HG02798 (cell line): ENCODE data around the gene PTGDR.

ENCODE experiments used
- ATAC-seq: cut with Tn5 transposase; IDR thresholded peaks from one replicate; pipeline ENCODE4 v1.9.1; 2021; ENCODE audit warnings: mild to moderate bottlenecking; ENCODE audit not compliant: unreplicated experiment, poor library complexity

PTGDR gene, protein sequence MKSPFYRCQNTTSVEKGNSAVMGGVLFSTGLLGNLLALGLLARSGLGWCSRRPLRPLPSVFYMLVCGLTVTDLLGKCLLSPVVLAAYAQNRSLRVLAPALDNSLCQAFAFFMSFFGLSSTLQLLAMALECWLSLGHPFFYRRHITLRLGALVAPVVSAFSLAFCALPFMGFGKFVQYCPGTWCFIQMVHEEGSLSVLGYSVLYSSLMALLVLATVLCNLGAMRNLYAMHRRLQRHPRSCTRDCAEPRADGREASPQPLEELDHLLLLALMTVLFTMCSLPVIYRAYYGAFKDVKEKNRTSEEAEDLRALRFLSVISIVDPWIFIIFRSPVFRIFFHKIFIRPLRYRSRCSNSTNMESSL

DNA sequence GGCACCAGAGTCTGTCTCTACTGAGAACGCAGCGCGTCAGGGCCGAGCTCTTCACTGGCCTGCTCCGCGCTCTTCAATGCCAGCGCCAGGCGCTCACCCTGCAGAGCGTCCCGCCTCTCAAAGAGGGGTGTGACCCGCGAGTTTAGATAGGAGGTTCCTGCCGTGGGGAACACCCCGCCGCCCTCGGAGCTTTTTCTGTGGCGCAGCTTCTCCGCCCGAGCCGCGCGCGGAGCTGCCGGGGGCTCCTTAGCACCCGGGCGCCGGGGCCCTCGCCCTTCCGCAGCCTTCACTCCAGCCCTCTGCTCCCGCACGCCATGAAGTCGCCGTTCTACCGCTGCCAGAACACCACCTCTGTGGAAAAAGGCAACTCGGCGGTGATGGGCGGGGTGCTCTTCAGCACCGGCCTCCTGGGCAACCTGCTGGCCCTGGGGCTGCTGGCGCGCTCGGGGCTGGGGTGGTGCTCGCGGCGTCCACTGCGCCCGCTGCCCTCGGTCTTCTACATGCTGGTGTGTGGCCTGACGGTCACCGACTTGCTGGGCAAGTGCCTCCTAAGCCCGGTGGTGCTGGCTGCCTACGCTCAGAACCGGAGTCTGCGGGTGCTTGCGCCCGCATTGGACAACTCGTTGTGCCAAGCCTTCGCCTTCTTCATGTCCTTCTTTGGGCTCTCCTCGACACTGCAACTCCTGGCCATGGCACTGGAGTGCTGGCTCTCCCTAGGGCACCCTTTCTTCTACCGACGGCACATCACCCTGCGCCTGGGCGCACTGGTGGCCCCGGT lies at the start of gene PTGDR:
Gene PTGDR, plus strand, starts transcription at position 198 of the 778 bp plus-strand sequence. Its CDS starts 117 bp downstream, at position 315.
- no peak for ATAC-seq

DNA sequence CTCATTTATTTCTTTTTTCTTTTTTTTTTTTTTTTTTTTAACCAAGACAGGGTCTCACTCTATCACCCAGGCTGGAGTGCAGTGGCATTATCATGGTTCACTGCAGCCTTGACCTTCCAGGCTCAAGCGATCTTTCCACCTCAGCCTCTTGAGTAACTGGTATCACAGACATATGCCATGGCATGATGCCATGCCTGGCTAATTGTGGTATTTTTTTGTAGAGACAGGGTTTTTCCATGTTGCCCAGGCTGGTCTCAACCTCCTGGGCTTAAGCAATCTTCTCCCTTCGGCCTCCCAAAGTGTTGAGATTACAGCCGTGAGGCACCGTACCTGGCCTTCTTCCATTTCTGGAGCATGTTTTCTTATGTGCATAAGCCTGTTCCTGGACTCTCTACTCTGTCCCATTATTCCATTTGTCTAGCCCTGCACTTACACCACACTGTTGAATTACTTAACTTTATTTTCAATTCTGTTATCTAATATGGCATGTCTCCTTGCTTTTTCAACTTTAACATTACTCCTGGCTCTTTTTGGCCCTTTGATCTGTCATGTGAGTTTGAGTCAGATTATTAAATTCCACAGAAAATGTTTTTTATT lies 47.9 kb upstream of the PTGDR start:
- no peak for ATAC-seq

DNA sequence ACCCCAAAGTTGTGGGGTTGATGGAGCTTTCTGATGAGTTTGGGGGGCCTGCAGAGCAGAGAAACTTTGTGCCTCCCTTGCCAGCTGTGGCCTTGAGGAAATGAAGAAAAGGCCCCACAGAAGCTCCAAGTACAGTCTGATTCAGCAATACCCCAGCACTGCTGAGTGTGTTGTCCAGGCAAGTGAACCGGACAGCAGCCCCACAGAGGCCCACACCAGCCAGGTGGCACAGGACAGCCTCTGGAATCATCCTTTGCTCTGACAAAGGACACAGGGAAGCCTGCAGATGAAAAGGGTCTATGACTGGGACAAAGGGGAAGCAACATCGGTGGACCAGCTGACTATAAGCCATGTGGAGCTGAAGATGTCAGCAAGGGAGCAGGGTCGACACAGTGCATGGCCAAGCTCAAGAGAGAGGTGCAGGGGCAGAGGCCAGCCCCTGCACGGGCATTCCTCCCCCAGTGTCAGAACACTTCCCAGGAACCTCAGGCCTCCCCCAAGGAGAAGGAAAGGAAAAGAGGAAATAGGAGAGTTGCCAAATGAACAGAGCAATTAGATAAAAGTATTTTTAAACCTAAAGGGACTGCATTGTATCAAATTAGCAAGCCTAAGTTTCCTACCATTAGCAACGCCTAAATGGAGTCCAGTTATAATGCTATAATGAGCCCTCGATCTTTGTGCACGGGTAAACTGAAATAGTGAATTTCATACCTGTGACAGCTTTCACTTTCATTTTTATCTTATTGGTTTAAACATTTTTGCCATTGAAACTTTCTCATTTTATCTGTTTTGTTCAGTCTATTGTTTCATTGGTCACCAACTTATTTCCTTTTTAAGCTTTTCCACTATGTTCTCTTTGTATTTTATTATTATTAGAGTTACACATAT lies 46.3 kb upstream of the PTGDR start:
- no peak for ATAC-seq

DNA sequence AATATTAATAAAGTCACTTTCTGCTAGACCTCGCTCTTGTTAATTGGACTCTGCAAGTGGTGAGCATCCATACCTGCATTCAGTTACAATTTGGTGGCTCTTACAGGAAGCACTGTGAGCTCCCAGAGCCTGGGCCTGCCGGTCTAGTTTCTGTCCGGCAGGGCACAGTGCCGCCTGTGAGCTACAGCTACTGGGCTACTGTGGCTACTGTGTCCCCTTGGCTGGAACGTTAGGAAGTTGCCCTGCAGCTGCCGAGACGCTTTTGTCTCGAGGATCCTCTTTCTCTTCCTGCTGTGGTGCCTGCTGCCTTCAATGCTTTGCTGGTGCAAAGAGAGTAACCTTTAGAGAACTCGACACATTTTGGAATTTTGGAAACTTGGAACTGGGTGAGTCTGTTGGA lies 44.6 kb upstream of the PTGDR start:
- no peak for ATAC-seq

DNA sequence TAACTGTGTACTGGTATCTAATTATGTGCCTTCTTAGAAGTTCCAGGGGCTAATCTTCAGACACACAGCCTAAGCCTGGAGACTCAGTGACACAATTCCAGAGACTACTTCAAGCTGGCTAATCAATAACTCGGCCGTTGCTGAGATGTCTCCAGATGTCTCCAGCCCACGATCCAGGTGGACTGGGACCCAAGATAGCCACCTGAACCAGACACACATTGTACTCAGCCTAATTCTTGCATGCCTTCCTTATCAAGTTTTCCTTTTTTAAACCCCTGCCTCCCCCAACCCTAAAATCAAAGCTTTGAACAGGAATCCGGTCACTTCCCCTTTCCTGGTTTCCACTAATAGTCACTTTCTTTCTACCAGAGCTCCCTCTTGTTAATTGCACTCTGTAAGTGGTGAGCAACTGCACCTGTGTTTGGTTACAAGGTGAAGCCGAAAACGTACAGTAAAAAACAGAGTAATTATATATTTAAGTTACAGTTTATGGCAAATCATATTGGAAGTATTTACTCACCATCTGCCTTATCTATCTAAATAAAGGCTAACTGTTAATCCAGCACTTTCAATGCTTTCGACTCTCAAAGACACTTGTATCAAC lies 39.8 kb upstream of the PTGDR start:
- ATAC-seq: no peak

DNA sequence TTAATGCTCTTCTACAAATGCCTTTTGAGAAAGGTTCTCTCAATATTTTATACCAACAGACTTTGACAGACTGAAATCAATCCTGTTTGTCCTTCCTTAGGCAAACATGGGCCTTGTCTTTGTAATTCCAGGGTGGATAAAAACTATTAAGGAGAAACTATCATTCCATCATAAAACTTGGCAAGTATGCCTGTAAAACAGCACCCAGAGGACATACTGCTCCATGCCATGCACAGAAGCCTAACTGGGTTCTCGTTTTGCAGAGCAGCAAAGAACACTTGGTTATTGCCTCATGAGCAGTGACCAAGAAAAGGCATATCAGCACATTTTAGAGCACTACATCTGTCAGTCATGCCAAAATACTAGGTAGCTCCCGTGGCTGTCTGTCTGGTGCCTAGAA lies 33.8 kb upstream of the PTGDR start:
- ATAC-seq: no peak

- ATAC-seq: no peak
Observed at GRCh38 chr14:52235434-52235833, 32.1 kb upstream of the PTGDR start.

DNA sequence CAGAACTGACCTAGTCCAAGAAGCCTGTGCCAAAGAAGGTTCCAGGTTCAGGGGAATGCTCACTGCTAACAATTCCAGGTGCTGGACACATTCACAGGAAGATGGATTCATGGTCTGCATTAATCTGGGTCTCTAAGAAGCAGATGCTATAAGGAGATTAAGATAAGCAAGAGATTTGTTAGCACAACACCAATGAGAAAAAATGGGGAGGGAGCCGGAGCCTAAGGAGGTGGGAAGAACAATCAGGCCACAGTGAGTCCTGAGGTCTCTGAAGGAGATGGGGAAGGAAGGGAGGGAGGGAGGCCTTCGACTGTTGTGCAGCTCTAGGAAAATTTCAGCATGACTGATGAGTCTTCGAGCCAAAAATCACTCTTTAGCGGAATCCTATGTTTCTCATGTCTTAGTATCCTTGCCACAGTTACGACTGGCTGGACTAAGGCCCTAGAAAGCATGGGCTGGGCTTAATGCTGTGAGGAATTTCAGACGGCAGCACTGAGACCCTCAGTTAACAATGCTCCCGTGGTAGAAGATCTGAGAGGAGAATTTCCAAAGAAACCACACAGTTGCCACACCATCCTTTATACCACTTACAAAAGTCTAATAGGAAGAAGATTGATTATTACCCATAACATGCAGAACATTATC lies 31.5 kb upstream of the PTGDR start:
- ATAC-seq: no peak

DNA sequence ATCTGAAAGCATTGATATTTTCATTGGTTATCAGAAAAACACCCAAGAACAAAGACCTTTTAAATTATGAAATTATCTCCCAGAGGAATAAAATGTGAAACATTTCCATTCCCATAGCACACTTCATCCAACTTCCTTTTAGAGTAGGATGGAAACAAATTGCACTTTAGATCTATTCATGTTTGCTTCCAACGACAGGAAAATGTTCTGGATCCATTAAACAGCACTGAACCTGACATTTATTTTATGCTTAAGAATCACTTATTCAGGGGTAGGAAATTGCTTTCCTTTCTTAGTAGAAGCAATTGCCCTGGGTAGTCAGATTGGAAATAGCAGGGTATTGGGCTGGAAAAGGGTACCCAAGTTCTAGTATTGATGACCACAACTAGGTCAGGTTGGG lies 28.8 kb upstream of the PTGDR start:
- no peak for ATAC-seq

DNA sequence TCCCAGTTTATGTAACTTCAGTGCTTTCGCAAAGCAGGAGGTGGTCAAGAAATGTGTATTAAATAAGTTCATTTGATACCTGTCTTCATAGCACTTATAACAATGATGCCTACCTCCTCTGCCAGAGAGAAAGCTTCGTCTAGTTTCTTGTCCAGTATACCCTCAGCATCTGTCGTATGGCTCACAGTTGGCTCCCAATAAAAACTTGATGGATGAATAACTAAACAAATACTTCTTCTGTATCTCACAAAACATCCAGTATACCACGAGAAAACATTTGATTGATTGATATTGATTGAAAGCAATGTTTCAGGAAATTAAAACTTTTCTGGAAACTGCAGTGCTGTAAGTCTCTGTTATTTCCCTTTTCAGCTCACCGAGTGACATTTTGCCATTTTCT lies 26.9 kb upstream of the PTGDR start:
- no peak for ATAC-seq

- ATAC-seq: no peak
Observed at GRCh38 chr14:52241087-52241793, 26.3 kb upstream of the PTGDR start.

- ATAC-seq: peak; percentile 72
Observed at GRCh38 chr14:52244328-52244727, 23.2 kb upstream of the PTGDR start.

DNA sequence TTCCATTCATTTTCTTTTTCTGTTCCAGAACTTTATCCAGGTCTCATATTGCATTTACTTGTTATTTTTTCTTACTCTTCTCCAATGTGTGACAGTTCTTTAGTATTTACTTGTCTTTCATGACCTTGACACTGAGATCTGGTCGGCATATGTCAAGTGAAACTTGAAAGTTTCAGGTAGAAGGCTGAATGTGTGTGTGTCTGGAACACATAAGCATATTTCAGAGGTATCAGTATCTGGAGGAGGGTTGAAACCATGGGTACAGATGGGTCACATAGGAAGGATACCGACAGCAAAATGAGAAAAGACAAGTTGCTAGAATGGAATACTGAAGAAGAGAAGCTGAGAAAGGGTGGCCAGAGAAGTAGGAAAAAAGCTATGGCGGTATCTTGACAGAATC lies 22.5 kb upstream of the PTGDR start:
- peak; percentile 73 for ATAC-seq

GRCh38 chr14:52248057-52248456 lies 19.4 kb upstream of the PTGDR start:
- ATAC-seq: no peak

- no peak for ATAC-seq
Observed at GRCh38 chr14:52251724-52252123, 15.8 kb upstream of the PTGDR start.

DNA sequence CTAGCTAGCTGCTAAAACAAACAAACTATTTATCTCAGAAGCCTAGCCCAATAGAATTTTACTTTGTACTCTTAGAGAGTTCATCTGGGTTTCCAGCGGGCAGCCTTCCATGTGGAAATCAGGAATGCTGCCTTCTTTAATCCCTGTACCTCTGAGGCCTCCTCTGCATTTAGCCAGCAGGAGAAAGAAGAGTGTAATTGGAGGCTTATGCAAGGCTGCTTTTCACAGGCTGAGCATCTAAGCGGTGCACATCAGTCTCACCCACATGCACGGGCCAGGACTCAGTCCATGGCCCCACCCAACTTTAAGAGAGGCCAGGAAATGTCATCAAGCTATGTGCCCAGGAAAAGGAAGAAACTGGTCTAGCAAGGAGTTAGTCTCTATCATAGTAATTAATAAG lies 14.0 kb upstream of the PTGDR start:
- no peak for ATAC-seq

- no peak for ATAC-seq
Observed at GRCh38 chr14:52254086-52254485, 13.4 kb upstream of the PTGDR start.

DNA sequence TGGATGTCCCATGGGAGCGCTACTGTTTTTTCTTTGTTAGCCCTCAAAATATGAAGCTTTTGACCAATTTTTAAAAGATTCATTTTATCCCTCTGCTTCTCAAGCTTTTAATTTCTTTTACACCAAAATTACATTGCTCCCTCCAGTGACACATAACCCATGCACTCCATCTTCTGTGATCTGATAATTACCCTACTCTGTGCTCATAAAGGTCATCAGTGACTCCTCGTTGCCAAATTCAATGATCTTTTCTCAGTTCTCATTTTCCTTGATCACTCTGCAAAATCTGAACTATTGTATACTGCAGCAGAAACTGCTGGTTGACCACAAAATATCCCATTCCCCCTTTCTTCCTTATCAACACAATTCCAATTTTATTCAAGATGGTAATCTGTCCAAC lies 8.7 kb upstream of the PTGDR start:
- no peak for ATAC-seq

- ATAC-seq: no peak
Observed at GRCh38 chr14:52259434-52259833, 8.1 kb upstream of the PTGDR start.
